Testis (tissue), 3 donors: ENCODE measurements around the gene BUB1B. TPM values are rescaled to one million over a fixed set of nuclear protein-coding genes. Genes with fewer than 3 reads are reported as not detected.

Experiments
- DNase-seq: peaks from one replicate; pipeline ENCODE4 v3.0.0-alpha.2; 2019
- H3K27ac ChIP-seq, 2 donors: fragments of 200-600 bp; sonication (generic); one replicate each; pipeline ENCODE4 v1.5.1; 2019
- H3K27me3 ChIP-seq: fragments of 200-600 bp; sonication (generic); one replicate; pipeline ENCODE4 v1.5.1; 2019
- H3K36me3 ChIP-seq: fragments of 200-600 bp; sonication (generic); one replicate; pipeline ENCODE4 v1.5.1; 2017; ENCODE audit warnings: low read depth; ENCODE audit errors: missing control alignments
- H3K4me1 ChIP-seq: fragments of 200-600 bp; sonication (generic); one replicate; pipeline ENCODE4 v1.5.1; 2019
- H3K4me3 ChIP-seq, 2 donors: fragments of 200-600 bp; sonication (generic); one replicate each; pipeline ENCODE4 v1.5.1; 2017 to 2019
- H3K9me3 ChIP-seq: fragments of 200-600 bp; sonication (generic); one replicate; pipeline ENCODE4 v1.5.1; 2017
- CTCF ChIP-seq, 3 experiments: fragments of 450-650 bp in 2 of 3; fragments of 200-600 bp in 1 of 3; sonication (generic) in 1 of 3; IDR thresholded peaks; one replicate each; pipeline ENCODE4 v1.5.1; 2016 to 2019; ENCODE audit warnings: antibody characterized with exemption in 3 of 3, mild to moderate bottlenecking in 2 of 3, moderate library complexity in 1 of 3
- POLR2A ChIP-seq: fragments of 450-650 bp; IDR thresholded peaks from one replicate; pipeline ENCODE4 v1.6.1; 2017; ENCODE audit warnings: antibody characterized with exemption, mild to moderate bottlenecking, moderate library complexity
- WGBS, 2 donors: methylation state at CpG; one replicate each; pipeline ENCODE4 v1.1.5; 2018; 5-methylcytosine and 5-hydroxymethylcytosine counted together
- intact Hi-C: fragments of 100-400 bp; cut with DNase I; formaldehyde crosslinking; loops from one replicate; pipeline ENCODE4 v1.15.1; 2023; ENCODE audit warnings: low total_unique reads
- polyA plus RNA-seq: library from polyadenylated mRNA; stranded (reverse); fragments of 350-450 nt; fragmentation: Illumina TruSeq; extraction: RNeasy Lipid Tissue Mini Kit (QIAGEN cat#74804); gene quantifications from one replicate; pipeline ENCODE4 v1.2.3, GENCODE V29; 2014; ENCODE audit warnings: low read depth, low replicate concordance; ENCODE audit not compliant: insufficient read depth
- total RNA-seq, 2 donors: library from RNA; depleted of rRNA; stranded (reverse); fragments of >200 nt; gene quantifications; one replicate each; pipeline ENCODE4 v1.2.3, GENCODE V29; 2016

BUB1B gene
- total and polyA plus RNA-seq, 3 donors from 2014 or later = 38.6 to 66.2 (median 53.9) TPM

- H3K4me3 ChIP-seq = peak overlapping the region in 1 of 2 donors; percentile 70
- WGBS, 2 donors = 33 to 69% methylated on average over 2 to 10 of the region's 10 CpGs
These were observed 90.7 kb downstream of the BUB1B start for GRCh38 chr15:40251486-40252140.

GRCh38 chr15:40252141-40252437 is 91.2 kb downstream of the BUB1B start:
- WGBS, 2 donors = 60% methylated on average over 27 of the region's 27 CpGs; no CpG with 5 or more reads in 1 of the 2 donors
- intact Hi-C loops = no loop called here
- TF ChIP-seq POLR2A (no peak), CTCF (IDR thresholded peaks at IDR 0.05) (no peak)
- no peak for DNase-seq
- no peaks in the 10 kb centered on the region for H3K27me3 ChIP-seq
- no peaks in the 10 kb centered on the region for H3K36me3 ChIP-seq
- peak overlapping the region; percentile 64 to 66 for H3K27ac ChIP-seq
- peak overlapping the region; percentile 56 to 70 for H3K4me3 ChIP-seq
- peaks cover 43% of the 10 kb centered on the region for H3K4me1 ChIP-seq
- no peaks in the 10 kb centered on the region for H3K9me3 ChIP-seq

More at GRCh38 chr15:40251486-40252140, 90.7 kb downstream of the BUB1B start:
- H3K9me3 ChIP-seq = no peaks in the 10 kb centered on the region
- intact Hi-C loops = no loop called here
- no peak for DNase-seq
- H3K4me1 ChIP-seq = peaks cover 38% of the 10 kb centered on the region
- H3K36me3 ChIP-seq = no peaks in the 10 kb centered on the region
- no peaks in the 10 kb centered on the region for H3K27me3 ChIP-seq
- peak overlapping the region; percentile 64 to 66 for H3K27ac ChIP-seq
- TF ChIP-seq CTCF (IDR thresholded peaks at IDR 0.05) (no peak), POLR2A (no peak)

GRCh38 chr15:40252438-40253166 is 91.7 kb downstream of the BUB1B start:
- Histone ChIP-seq H3K27me3 (no peaks in the 10 kb centered on the region), H3K27ac (peak overlapping the region; percentile 64 to 66), H3K4me3 (peak overlapping the region; percentile 56 to 70), H3K4me1 (peaks cover 45% of the 10 kb centered on the region), H3K36me3 (no peaks in the 10 kb centered on the region), H3K9me3 (no peaks in the 10 kb centered on the region)
- intact Hi-C loops = no loop called here
- no peak for TF ChIP-seq POLR2A
- TF ChIP-seq CTCF (IDR thresholded peaks at IDR 0.05) = no peak
- WGBS, 2 donors = 5% methylated on average over 35 of the region's 82 CpGs; no CpG with 5 or more reads in 1 of the 2 donors
- DNase-seq = peak; percentile 74

- H3K27me3 ChIP-seq = no peaks in the 10 kb centered on the region
- DNase-seq = no peak
- H3K4me1 ChIP-seq = peaks cover 45% of the 10 kb centered on the region
- H3K27ac ChIP-seq = peak overlapping the region; percentile 64 to 66
- TF ChIP-seq CTCF (IDR thresholded peaks at IDR 0.05) = no peak
- TF ChIP-seq POLR2A = no peak
- no peaks in the 10 kb centered on the region for H3K36me3 ChIP-seq
- peak overlapping the region; percentile 56 to 70 for H3K4me3 ChIP-seq
- WGBS, 2 donors = 25 to 35% methylated on average over 25 to 28 of the region's 28 CpGs
- H3K9me3 ChIP-seq = no peaks in the 10 kb centered on the region
- intact Hi-C loops = no loop called here
These were observed 92.4 kb downstream of the BUB1B start for GRCh38 chr15:40253167-40253790.
